HEK293T (cell line): ENCODE data around the gene TMC8.

ENCODE experiments used
- ELF4 ChIP-seq: fragments of 450-650 bp; IDR thresholded peaks from 2 replicates; pipeline ENCODE4 v1.6.1; 2017; ENCODE audit warnings: antibody characterized with exemption
- FOXM1 ChIP-seq: fragments of 450-650 bp; IDR thresholded peaks from 2 replicates; pipeline ENCODE4 v1.6.1; 2017; ENCODE audit warnings: mild to moderate bottlenecking, borderline replicate concordance
- SUZ12 ChIP-seq: fragments of 450-650 bp; IDR thresholded peaks from 2 replicates; pipeline ENCODE4 v1.6.1; 2016; ENCODE audit warnings: mild to moderate bottlenecking
- TARDBP ChIP-seq: fragments of 450-650 bp; IDR thresholded peaks from 2 replicates; pipeline ENCODE4 v1.6.1; 2016

- TF ChIP-seq SUZ12, result no peak
- no peak for TF ChIP-seq TARDBP
- TF ChIP-seq FOXM1, result no peak
- TF ChIP-seq ELF4, result no peak
Observed at GRCh38 chr17:78082988-78083387, 47.6 kb upstream of the TMC8 start.
